Spleen (tissue), 7 donors: ENCODE data around the gene MYO7A.

Experiments used
- POLR2AphosphoS5 ChIP-seq, 3 donors: sonication (generic); formaldehyde crosslinking; IDR thresholded peaks; one replicate each; pipeline ENCODE4 v1.5.1; 2017; ENCODE audit warnings: antibody characterized with exemption in 3 of 3
- TF ChIP-seq, protein P1 (sequence below), 11 experiments: fragments of 200-600 bp in 7 of 11; fragments of 450-650 bp in 4 of 11; sonication (generic) in 4 of 11; IDR thresholded peaks in 8 of 11; conservative IDR thresholded peaks in 3 of 11; 1 replicate in 7 of 11; 2 replicates in 4 of 11; pipeline versions ENCODE4 v1.4.0 to v1.8.0; 2016 to 2021; ENCODE audit warnings: antibody characterized with exemption in 11 of 11, inconsistent platforms in 4 of 11, mild to moderate bottlenecking in 1 of 11
- donor health status: DM: no; HTN: no; CAD: no; lungs with moderate emphysema.
- donor health status: DM: no; HTN: no; CAD: no.
- donor health status: DM: no; HTN: no; CAD: no.

DNA sequence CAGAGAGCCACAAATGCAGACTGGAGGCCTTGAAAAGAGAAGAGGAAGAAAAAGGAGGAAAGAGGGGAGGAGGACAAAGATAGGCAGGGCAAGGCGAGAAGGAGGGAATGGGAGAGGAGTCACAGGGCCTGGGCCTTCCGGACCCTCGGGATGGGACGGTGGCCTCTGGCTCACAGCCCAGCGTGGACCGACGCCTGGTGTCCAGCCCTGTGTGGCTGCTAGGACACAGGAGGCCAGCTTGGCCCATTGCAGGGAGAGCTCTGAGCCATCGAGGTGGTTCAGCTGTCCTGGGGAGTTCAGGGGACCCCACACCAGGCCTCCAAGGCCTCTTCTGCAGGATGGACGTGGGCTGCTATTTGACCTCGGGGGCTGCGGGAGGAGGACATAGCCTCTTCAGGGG, 9.4 kb downstream of the MYO7A start:
- TF ChIP-seq, protein P1, sequence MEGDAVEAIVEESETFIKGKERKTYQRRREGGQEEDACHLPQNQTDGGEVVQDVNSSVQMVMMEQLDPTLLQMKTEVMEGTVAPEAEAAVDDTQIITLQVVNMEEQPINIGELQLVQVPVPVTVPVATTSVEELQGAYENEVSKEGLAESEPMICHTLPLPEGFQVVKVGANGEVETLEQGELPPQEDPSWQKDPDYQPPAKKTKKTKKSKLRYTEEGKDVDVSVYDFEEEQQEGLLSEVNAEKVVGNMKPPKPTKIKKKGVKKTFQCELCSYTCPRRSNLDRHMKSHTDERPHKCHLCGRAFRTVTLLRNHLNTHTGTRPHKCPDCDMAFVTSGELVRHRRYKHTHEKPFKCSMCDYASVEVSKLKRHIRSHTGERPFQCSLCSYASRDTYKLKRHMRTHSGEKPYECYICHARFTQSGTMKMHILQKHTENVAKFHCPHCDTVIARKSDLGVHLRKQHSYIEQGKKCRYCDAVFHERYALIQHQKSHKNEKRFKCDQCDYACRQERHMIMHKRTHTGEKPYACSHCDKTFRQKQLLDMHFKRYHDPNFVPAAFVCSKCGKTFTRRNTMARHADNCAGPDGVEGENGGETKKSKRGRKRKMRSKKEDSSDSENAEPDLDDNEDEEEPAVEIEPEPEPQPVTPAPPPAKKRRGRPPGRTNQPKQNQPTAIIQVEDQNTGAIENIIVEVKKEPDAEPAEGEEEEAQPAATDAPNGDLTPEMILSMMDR (IDR thresholded peaks at IDR 0.05 in 8 of 11, conservative IDR thresholded peaks at IDR 0.05 in 3 of 11) = no peak
- TF ChIP-seq POLR2AphosphoS5 (IDR thresholded peaks at IDR 0.05) = no peak
